GM19240 (cell line): ENCODE measurements around the gene ME3.

ENCODE experiments used
- DNase-seq: peaks from one replicate; pipeline ENCODE4 v3.0.0; 2011; ENCODE audit warnings: low spot score; ENCODE audit not compliant: insufficient read length

The ME3 gene

GRCh38 chr11:86589204-86589603 is 83.2 kb downstream of the ME3 start:
- no peak for DNase-seq

GRCh38 chr11:86588566-86589090 is 83.8 kb downstream of the ME3 start:
- no peak for DNase-seq

- no peak for DNase-seq
These were observed 84.9 kb downstream of the ME3 start for GRCh38 chr11:86587264-86588193.

- DNase-seq: no peak
These were observed 86.1 kb downstream of the ME3 start for GRCh38 chr11:86586307-86586706.

GRCh38 chr11:86582898-86583297 is 89.5 kb downstream of the ME3 start:
- no peak for DNase-seq

- no peak for DNase-seq
These were observed 91.9 kb downstream of the ME3 start for GRCh38 chr11:86580535-86580934.

GRCh38 chr11:86579406-86579731 is 93.0 kb downstream of the ME3 start:
- no peak for DNase-seq

- no peak for DNase-seq
These were observed 93.5 kb downstream of the ME3 start for GRCh38 chr11:86578727-86579405.

- DNase-seq: no peak
These were observed 94.5 kb downstream of the ME3 start for GRCh38 chr11:86577644-86578636.

- DNase-seq: no peak
These were observed 95.3 kb downstream of the ME3 start for GRCh38 chr11:86576946-86577624.

- no peak for DNase-seq
These were observed 96.5 kb downstream of the ME3 start for GRCh38 chr11:86575927-86576326.

- DNase-seq: no peak
These were observed 97.1 kb downstream of the ME3 start for GRCh38 chr11:86575208-86575855.

GRCh38 chr11:86574493-86575207 is 97.8 kb downstream of the ME3 start:
- DNase-seq: no peak

GRCh38 chr11:86571273-86571948 is 101.0 kb downstream of the ME3 start:
- no peak for DNase-seq

GRCh38 chr11:86570451-86570850 is 102.0 kb downstream of the ME3 start:
- DNase-seq: no peak

GRCh38 chr11:86570020-86570419 is 102.4 kb downstream of the ME3 start:
- no peak for DNase-seq

GRCh38 chr11:86569109-86569508 is 103.3 kb downstream of the ME3 start:
- DNase-seq: no peak

GRCh38 chr11:86565801-86566312 is 106.6 kb downstream of the ME3 start:
- DNase-seq: no peak

- no peak for DNase-seq
These were observed 107.0 kb downstream of the ME3 start for GRCh38 chr11:86565388-86565787.
